Stomach (tissue), 4 donors: ENCODE results near the gene NAALADL2.

Experiments used
- CTCF ChIP-seq, 7 experiments: fragments of 450-650 bp in 4 of 7; fragments of 200-600 bp in 3 of 7; sonication (generic) in 3 of 7; IDR thresholded peaks; one replicate each; pipeline ENCODE4 v1.5.1; 2016 to 2019; ENCODE audit warnings: antibody characterized with exemption in 7 of 7, control low read depth in 2 of 7, mild to moderate bottlenecking in 1 of 7
- POLR2AphosphoS5 ChIP-seq, 3 donors: sonication (generic); formaldehyde crosslinking; IDR thresholded peaks; one replicate each; pipeline ENCODE4 v1.6.1; 2016; ENCODE audit warnings: antibody characterized with exemption in 3 of 3

GRCh38 chr3:174826069-174826468 lies 33.1 kb upstream of the NAALADL2 start:
- TF ChIP-seq CTCF (IDR thresholded peaks at IDR 0.05) (no peak), POLR2AphosphoS5 (IDR thresholded peaks at IDR 0.05) (no peak)
